GM18526 (cell line): ENCODE results near the gene UST.

Source experiments
- POLR2A ChIP-seq: IDR thresholded peaks from 3 replicates; pipeline ENCODE4 v1.6.1; 2011; ENCODE audit not compliant: insufficient read length; ENCODE audit errors: extremely low read depth

The UST gene

DNA sequence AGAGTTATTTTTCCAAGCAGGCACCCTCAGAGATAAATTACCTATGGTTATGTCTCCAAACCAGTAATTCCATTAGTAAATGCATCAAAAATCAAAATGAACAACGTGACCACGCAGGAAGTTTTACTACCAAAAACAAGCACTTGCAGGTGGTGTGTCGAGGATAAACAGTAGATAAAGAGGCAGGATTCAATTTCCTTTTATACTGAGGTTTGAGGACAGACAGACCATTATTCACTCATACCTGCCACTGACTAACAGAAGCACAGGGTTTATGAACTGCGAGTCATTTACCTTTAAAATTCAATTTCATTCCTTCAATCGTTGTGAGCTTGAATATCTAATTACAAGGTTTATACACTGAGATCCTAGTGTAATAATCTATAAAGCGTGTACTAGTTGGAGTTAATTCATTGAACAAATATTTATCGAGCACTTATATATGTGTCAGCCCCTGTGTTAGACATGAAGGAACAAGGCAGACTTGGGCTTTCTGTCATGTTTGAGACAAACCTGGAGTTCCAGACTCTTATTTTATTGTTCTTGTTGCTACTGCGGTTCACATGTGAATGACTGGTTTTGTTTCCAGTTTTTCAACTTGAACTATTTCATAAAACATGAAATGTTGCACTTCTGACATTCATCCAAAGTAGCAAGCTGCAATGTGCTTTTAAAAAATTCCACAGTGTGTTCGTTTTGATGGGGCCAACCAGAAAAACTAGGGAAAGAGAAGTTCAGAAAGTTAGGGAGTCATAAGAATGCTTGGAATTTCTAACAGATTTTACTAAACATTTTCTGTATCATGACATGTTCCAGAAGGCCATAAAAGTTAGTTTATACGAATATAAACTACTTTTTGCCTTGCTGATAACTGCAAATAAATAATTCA lies 205.6 kb downstream of the UST start:
- TF ChIP-seq POLR2A, result no peak

DNA sequence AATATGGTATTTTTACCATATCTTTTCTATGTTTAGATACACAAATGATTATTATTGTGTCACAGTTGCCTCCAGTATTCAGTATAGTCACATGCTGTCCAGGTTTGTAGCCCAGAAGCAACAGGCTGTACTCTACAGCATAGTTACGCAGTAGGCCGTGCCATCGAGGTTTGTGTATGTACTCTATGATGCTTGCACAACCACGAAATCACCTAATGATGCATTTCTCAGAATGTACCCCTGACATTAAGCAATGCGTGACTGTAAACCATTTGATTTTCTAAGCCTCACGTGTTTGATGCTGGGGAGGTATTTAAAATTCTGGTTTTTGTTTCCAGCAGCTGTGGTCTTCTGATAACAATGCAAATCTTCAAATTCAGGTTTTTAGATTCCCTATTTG lies 207.6 kb downstream of the UST start:
- TF ChIP-seq POLR2A, result no peak

DNA sequence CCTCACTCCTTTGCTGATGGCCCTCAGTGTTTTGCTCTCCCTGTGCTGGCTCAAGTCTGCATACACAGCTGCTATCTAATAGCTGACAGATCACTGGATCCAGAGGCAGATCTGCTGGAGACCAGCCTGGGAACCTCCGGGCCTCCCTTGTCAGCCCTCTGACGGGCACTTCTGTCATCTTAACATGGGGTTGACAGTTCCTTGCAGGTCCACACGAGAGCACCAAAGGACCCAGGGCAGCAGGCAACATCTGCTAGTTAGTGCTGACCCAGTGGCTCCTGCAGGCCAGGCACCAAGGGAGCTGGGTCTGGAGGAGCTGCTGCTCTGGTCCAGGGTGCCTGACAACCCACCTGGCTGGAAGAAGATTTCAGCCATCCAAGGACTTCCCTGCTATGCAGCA lies 208.1 kb downstream of the UST start:
- TF ChIP-seq POLR2A, result no peak

DNA sequence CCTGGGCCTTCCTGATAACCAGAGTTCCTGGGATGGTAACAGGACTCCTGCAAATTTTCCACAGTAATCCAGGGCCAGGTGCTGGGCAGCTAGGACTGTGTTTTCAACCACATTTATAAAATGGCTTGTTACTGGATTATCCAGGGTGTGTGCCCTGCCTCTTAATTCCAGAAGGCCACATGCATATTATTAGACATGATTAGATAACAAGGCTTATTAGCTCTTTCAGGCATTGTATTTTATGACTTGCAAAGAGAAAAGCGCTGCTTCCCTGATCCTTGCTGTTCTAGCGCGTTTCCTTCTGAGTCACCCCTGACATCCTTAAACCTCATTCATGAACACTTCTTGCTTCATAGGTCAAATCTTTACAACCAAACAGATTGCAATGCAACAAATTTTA lies 208.6 kb downstream of the UST start:
- no peak for TF ChIP-seq POLR2A

DNA sequence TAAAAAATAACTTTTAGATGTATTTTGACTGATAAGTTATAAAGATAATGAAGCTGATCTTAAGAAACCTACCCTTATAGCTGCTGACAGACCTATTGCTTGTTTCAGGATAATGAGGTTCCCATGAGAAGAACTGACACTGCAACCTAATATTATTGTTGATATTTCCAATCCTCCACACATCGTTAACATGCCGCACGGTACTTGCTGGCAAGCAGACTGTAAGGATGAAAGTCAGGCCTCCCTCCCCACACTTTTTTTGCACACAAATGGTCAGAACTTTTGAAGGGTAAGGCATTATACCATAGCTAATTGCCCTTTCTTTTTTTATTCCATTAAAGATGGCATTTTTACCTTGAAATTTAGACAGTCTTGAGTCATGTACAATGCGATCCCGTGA lies 210.9 kb downstream of the UST start:
- no peak for TF ChIP-seq POLR2A

DNA sequence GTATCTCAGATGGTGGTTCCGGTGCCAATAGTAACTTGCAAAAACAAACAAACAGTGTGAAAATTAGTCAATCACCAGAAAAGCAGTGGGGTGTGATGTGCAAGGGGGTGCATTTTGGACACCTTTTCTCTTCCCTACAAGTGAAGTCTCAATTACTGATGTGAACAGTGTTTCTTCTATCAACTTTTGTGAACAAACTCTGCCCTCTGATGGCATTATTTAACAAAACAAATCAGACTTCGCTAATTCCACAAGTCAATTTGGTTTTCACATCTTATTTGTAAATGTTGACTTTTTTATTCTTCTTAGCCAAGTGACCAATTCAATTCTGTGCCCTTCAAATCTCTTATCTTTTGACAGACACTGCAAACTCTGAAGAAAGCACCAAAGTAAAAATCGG lies 212.2 kb downstream of the UST start:
- no peak for TF ChIP-seq POLR2A

DNA sequence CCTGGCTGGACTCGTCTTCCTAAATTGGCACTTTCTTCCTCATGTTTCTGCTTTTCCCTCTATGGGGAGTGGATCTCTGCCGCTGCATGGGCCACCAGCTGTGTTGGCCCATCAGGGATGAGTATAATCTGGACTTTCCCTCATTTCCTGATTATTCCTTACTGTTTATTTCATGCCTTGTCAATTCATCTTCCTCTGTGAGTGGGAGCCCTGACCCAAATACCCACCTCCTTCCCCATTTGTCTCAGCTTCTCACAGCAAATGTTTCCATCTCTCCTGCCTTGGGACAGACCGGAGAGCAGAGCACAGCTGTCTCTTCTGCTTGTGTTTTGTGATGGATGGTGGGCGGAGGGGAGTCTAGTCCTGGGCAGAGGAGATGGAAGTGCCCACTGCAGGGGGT lies 212.7 kb downstream of the UST start:
- TF ChIP-seq POLR2A, result no peak

DNA sequence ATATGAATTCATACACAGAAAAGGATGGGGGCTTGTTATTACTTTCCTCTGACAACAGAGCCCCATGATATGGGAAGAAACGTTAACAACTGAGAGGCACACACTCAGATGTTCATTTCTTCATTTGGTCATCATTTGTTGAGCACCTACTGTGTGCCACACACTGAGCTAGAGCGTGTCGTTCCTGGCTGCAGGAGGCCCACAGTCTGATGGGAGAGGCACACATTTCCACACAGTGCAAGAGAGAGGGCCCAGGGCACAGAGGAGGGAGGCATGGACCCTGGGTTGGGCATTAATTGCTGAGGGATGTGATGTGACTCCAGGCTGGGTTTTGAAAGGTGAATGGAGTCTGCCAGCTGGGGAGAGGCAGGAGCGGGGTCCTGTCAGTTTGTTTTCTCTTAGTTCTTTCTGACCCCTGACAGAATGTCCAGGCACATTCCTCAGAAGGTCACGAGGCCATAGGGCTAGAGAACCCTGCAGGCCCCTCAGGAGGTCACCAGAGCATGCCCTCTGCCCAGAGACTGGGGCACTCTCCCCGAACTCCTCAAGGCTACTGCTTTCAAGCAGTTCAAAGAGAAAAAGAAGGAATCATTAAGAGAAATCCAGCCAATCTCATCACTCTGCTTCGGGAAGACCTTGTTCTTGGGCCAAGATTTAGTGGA lies 216.2 kb downstream of the UST start:
- TF ChIP-seq POLR2A, result no peak

DNA sequence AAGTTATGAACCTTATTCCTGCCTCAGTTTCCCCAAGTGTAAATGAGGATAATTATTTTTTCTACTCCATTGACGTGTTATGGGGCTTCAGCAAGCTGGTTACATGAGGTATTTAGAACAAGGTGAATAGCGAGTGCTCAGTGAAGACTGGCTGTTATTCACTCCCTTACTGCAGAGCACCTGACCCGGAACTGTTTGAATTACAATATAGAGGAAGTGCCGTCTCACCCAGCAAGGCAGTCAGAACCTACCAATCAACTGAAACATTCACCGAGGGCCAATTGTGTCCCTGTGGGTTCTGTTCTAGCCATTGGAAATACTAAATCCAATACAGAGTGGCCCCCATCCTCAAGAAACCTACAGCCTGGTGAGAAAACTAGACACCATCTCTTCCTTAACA lies 216.9 kb downstream of the UST start:
- no peak for TF ChIP-seq POLR2A

DNA sequence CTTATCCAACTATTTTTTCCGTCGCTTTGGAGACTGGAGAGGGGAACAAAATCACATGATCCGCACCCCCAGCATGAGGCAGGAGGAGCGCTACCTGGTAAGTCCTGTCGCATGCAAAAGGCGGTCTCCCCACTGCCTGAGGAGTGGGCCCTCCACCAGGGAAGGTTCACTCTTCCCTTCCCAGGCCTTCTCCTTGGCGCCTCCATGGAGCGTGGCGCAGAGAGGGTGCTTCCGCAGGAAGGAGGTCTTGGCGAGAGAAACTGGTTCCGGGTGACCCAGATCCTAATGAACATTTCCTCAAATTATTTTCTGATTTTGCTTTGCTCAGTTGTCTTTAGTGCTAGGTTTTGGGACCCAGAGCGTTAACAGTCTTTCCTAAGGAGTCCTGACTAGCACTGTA lies 217.6 kb downstream of the UST start:
- no peak for TF ChIP-seq POLR2A

DNA sequence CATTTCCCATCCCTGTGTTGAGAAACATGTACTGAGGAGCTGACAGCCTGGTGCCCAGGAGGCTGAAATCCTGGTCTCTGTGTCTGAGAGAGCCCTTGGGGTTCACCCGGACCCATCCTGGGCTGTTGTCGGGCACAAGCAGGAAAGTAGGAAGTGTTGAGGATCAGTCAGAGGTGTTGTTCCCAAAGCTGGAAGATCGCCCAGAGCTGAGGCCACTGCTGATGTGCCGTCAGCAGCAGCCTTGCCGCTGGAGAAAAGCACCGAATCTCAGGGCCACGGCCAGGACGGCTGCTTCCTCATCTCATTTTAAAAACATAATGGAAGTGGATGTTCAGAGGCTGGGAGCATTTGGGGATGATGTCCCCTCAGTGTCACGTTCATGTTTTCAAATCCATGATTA lies 218.5 kb downstream of the UST start:
- TF ChIP-seq POLR2A, result no peak

DNA sequence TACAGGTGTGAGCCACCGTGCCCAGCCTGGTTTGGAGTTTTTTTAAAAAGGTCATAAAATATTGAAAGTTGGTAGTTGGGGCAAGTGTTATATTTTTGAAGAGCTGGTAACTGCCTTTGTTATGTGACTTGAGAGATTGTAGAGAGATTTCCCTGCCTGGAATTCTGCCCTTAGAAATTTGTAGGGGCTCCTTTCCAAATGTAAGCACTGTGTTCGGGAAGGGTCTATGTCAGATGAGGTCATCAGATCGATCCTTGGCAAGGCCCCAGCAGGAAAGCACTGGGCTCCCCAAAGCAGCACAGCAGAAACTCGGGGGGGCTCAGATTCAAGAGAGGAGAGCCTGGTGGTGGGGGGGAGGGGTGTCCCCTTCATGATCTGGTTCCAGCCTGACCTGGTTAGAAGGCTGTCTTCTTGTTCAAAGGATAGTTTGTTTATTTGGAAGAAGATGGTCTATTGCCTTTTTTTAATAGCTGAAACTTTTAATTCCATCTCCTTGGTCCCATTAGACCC lies 220.2 kb downstream of the UST start:
- TF ChIP-seq POLR2A, result no peak

DNA sequence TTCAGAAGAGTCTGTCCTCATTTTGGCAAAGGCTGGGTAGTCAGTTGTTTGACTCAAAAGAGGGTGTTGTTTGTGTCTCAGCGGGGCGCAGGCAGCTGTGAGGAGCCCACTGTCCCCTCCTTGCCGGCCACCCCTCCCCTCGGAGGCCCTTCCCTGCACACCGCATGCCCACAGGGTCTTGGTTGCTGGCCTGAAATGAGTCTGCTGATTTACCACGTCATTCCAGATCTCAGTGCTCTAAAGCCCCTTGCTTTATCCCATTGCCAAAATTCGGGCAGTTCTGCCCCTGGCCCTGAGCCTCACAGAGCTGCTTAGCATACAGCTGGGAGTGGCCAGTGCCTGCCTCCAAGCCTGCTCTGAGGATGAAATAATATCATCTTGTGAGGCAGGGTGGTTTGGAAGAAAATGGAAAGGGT lies 220.7 kb downstream of the UST start:
- no peak for TF ChIP-seq POLR2A

DNA sequence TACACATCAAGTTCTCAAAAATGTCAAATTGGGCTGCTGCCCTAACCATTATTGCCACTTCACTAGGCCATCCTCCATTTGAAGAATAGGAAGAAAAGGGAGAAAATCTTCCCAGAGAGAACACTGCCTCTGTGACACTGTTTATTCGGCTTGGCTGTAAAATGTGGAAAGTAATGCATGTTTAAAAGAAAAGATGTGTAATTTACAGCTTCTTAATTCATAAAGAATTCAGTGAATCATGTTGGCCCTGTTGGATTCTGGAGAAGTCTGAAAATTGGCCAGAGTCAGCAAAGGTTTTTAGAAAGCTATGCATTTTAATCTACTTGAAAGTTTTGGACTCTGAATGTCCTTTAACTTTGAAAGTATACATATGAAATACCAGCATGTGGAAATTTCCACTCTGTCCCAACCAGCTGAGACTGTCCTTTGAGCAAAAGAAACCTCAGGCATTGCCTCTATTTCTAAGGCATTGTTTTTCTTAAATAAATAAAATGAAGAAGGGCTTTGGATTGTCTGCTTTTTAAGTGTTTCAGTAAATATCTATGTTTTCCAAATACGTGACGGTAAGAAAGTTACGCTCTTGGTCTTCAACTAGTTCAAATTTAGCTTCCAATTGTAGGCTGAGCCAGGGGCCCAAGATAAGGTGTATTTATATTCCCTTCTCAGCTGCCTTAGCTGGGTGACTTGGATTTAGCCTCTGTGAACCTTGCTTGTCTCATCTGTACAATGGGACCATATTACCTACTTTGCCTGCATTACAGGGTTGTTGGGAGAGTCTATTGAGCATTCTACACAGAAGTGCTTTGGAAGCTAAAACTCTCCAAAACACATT lies 222.2 kb downstream of the UST start:
- no peak for TF ChIP-seq POLR2A

DNA sequence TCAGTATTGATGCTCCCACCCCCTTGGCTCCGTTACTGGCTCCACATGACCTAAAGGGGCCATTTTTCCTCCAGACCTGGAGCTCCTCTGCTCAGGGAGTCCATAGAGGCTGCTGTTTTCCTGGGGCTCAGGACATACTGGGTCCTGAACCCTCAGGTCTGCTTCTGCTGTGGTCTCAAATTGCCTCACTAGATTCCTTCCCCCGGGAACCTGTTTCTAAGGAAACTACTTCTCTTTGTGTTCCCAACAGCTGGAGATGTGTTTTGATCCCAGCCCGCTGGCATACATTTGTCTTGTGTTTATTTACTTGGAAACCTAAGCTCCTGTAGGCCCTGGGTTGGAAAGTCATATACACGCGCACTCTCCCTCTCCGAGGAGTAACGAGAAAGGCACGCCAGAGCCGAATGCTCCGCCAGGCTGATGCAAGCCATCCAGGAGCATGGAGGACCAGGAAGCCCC lies 222.8 kb downstream of the UST start:
- no peak for TF ChIP-seq POLR2A
